GM18502 (cell line): Measurements from ENCODE around the gene NUMB.
"Not testable (repeated sequence)": the region's sequence is repeated elsewhere in the genome, so short reads cannot be mapped to it uniquely, and the experiment has no call there.

Source experiments
- ATAC-seq: cut with Tn5 transposase; IDR thresholded peaks from one replicate; pipeline ENCODE4 v1.9.1; 2021; ENCODE audit warnings: mild to moderate bottlenecking; ENCODE audit not compliant: unreplicated experiment, poor library complexity

The NUMB gene

GRCh38 chr14:73424453-73424852 lies 33.9 kb downstream of the NUMB start:
- no peak for ATAC-seq

- not testable (repeated sequence) for ATAC-seq
Measured at GRCh38 chr14:73423092-73423491, 35.3 kb downstream of the NUMB start.

- ATAC-seq = no peak
Measured at GRCh38 chr14:73422515-73422914, 35.8 kb downstream of the NUMB start.

- no peak for ATAC-seq
Measured at GRCh38 chr14:73418227-73418626, 40.1 kb downstream of the NUMB start.

DNA sequence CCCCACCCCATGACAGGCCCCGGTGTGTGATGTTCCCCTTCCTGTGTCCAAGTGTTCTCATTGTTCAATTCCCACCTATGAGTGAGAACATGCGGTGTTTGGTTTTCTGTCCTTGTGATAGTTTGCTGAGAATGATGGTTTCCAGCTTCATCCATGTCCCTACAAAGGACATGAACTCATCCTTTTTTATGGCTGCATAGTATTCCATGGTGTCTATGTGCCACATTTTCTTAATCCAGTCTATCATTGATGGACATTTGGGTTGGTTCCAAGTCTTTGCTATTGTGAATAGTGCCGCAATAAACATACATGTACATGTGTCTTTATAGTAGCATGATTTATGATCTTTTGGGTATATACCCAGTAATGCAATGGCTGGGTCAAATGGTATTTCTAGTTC lies 52.1 kb downstream of the NUMB start:
- ATAC-seq = not testable (repeated sequence)

DNA sequence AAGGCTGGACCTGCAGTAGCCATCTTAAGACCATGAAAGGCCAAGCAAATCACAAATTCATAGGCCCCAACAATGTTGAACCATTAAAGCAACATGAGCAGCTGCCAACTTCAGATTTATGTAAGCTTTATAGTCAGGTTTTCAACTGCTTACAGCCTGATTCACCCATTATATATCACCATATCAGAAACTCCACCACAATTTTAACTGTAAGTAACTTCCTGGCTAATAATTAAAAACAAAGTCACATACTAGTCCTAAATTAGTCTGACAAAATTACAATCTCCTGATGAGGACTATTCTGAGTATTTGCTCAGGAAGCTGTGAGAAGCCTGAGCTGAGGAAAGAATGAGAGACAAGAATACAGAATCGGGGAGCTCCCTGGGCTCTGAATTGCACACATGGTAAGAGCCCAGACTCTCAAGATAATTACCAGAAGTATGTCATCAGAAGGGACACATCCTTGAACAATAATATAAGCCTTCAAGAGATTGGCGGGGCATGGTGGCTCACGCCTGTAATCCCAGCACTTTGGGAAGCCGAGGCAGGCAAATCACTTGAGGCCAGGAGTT lies 55.1 kb downstream of the NUMB start:
- ATAC-seq = no peak

DNA sequence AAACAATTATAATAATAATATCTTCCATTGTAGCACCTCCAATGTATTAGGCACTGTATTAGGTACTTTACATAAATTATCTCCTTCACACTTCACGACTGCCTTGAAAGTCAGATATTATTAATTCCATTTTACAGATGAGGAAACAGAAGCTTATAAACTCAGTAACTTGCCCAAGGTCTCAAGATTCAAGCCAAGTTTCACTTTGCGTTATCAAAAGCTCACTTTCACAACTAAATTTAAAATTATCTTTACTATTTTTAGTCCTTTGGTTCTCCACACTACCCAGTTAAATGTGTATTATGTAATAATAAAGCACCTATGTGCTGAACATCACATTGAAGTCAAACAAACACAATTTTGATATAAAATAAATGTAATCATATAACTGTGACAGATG lies 55.8 kb downstream of the NUMB start:
- ATAC-seq = no peak

DNA sequence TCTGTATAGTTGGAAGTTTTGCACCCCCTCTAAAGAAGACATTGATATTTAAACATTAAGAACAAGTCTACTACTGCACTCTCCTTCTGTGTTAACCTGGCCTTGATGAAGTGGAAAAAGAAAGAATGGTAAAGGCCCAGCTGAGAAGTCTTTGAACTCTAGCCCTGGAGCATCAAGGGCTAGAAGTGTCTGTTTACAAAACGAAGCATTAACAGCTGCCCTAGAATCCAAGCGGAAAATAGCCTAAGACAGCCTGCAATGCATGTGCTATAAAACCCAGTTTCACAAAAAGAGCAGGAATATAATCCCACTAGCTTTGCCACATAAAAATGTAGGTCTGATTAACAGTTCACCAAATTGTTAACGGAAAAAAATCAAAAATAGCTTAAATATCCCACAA lies 60.5 kb downstream of the NUMB start:
- no peak for ATAC-seq

DNA sequence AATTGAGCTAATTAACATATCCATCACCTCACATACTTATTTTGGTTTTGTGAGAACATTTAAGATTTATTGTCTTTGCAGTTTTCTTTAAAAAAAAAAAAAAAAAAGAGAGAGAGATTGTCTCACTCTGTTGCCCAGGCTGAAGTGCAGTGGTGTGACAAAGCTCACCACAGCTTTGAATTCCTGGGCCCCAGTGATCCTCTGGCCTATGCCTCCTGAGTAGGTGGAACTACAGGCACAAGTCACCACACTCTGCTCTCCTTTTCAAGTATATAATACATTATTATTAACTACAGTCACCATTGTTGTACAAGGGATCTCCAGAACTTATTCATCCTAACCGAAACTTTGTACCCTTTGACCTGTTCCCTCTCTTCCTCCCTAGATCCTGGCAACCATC lies 64.0 kb downstream of the NUMB start:
- no peak for ATAC-seq

- no peak for ATAC-seq
Measured at GRCh38 chr14:73393375-73393774, 65.0 kb downstream of the NUMB start.

DNA sequence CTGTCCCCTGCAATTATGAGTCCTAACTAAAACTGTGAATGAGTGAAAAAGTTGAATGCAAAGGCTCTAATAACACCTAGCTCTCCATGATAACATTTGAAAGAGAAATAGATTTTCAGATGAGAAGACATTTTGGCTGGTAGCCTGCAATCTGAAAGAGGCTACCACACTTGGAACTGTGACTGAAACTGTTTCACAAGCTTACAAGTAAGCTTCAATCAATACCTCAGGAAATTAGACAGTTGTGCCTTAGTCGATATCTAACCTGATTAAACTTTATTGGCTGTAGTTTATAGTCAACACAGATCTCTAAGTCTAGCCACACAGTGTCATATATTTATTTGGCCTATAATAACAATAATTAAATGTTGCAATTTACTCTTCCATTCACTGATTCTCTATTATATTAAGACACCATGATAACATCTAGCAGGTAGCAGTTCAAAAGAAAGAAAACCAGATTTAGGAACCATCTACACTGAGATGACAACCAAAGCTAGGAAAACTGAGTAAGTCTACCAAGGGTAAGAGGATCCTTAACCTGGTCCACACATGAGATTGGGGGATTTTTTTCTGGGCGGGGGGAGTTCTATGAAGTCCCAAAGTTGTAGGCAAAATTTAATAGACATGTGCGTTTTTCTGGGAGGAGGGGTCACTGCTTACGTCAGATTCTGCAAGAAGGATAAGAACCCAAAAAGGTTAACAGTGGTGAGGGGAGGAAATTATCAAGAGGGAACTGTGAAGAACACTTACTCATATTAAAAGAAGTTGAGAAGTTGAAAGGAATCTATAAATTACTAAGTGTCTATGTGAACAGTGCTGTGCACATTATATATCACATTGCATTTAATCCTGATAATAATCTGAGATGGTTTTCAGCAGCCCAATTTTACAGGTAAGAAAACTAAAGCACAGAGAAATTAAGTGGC lies 65.8 kb downstream of the NUMB start:
- ATAC-seq = no peak

DNA sequence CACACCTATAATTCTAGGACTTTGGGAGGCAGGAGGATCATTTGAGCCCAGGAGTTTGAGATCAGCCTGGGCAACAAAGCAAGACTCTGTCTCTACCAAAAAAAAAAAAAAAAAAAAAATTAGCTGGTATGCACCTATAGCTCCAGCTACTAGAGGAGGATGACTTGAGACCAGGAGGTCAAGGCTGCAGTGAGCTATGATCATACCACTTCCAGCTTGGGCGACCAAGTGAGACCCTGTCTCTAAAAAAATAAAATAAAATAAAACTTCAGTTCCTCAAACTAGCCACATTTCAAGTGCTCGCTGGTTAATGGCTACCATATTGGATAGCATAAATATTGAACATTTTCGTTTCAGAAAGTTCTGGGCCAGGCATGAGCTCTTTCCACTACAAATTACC lies 70.5 kb downstream of the NUMB start:
- not testable (repeated sequence) for ATAC-seq

- no peak for ATAC-seq
Measured at GRCh38 chr14:73386342-73386741, 72.0 kb downstream of the NUMB start.

GRCh38 chr14:73385021-73385420 lies 73.3 kb downstream of the NUMB start:
- not testable (repeated sequence) for ATAC-seq

DNA sequence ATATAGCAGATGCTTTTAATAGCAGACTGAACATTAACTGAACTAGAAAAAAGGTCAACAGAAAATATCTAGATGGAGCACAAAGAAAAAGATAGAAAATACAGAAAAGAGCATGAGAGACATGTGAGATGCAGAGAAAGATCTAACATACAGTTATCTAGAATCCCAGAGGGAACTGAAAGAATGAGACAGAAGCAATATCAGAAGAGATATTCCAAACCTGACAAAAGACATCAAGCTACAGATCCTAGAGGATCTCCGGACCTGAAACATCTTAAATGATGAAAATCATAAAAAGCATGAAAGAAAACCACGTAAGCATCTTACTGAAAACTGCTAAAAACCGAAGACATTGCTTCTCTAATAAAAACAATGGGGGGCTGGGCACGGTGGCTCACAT lies 75.0 kb downstream of the NUMB start:
- ATAC-seq = no peak

GRCh38 chr14:73381380-73382013 lies 76.8 kb downstream of the NUMB start:
- ATAC-seq = no peak

DNA sequence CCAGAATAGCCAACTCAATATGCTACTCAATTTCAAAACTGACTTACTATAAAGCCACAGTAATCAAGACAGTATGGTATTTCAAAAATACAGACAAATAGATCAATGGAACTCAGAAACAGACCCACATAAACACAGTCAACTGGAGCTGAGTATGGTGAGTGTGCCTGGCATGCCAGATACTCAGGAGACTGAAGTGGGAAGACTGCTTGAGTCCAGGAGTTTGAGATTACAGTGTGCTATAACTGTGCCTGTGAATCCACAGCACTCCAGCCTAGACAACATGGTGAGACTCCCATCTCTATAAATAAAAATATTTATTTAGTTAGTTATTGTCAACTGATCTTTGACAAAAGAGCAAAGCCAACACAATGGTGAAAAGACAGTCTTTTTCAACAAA lies 81.8 kb downstream of the NUMB start:
- no peak for ATAC-seq

GRCh38 chr14:73375861-73376260 lies 82.5 kb downstream of the NUMB start:
- no peak for ATAC-seq

DNA sequence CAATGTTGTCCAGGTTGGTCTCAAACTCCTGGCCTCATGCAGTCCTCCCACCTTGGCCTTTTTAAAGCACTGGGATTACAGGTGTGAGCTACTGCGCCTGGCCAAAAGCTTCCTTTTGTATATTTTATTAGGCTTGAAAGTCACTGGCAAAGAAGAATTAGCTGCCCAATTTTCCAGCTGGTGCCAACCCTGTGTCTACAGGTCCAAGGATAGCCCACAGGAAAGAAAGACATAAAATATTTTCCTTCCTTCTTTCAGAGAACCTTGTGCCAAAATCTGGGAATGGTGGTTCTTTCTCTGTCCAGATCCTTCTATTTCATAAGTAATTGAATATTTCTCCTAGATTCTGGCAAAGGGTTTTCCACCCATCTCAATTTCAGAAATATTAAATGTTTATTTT lies 84.1 kb downstream of the NUMB start:
- ATAC-seq = no peak

GRCh38 chr14:73372529-73372928 lies 85.8 kb downstream of the NUMB start:
- no peak for ATAC-seq

- ATAC-seq = no peak
Measured at GRCh38 chr14:73370561-73370960, 87.8 kb downstream of the NUMB start.
